T-helper 17 cell (primary cell): ENCODE data around the gene CDH1. TPM values are rescaled to one million over a fixed set of nuclear protein-coding genes. Genes with fewer than 3 reads are reported as not detected.
"Not testable (repeated sequence)": the region's sequence is repeated elsewhere in the genome, so short reads cannot be mapped to it uniquely, and the experiment has no call there.

Experiments
- ATAC-seq: fragments of 150-1000 bp; cut with Tn5 transposase; 2 replicates; pipeline ENCODE4 v1.10.0; 2021; ENCODE audit warnings: mild to moderate bottlenecking, moderate library complexity
- DNase-seq, 3 donors: peaks; one replicate each; pipeline versions ENCODE4 v3.0.0 to v3.0.0-alpha.2; 2020 to 2021
- H3K9me3 ChIP-seq: one replicate; pipeline ENCODE4 v1.7.0; 2013; ENCODE audit warnings: low read length, mild to moderate bottlenecking; ENCODE audit not compliant: control insufficient read depth, poor library complexity, severe bottlenecking
- H3K27ac Mint-ChIP-seq: one replicate; pipeline ENCODE4 v1.8.0; 2022; ENCODE audit warnings: mild to moderate bottlenecking, moderate library complexity, mixed read lengths
- H3K27me3 Mint-ChIP-seq: one replicate; pipeline ENCODE4 v1.8.0; 2022; ENCODE audit warnings: mixed read lengths
- H3K36me3 Mint-ChIP-seq: one replicate; pipeline ENCODE4 v1.8.0; 2022; ENCODE audit warnings: low read depth, mixed read lengths
- H3K4me1 Mint-ChIP-seq: one replicate; pipeline ENCODE4 v1.8.0; 2022; ENCODE audit warnings: mild to moderate bottlenecking, mixed read lengths
- H3K4me3 Mint-ChIP-seq: one replicate; pipeline ENCODE4 v1.8.0; 2022; ENCODE audit warnings: mild to moderate bottlenecking, moderate library complexity, mixed read lengths
- total RNA-seq, 4 donors: library from RNA in 2 of 4; stranded (reverse) in 2 of 4; gene quantifications; one replicate each; pipeline ENCODE4 v1.2.3 and lab custom pipeline; 2022 to 2026

Gene CDH1
- total RNA-seq, 2 donors from 2014 or later, result 0.44 to 0.47 TPM

DNA sequence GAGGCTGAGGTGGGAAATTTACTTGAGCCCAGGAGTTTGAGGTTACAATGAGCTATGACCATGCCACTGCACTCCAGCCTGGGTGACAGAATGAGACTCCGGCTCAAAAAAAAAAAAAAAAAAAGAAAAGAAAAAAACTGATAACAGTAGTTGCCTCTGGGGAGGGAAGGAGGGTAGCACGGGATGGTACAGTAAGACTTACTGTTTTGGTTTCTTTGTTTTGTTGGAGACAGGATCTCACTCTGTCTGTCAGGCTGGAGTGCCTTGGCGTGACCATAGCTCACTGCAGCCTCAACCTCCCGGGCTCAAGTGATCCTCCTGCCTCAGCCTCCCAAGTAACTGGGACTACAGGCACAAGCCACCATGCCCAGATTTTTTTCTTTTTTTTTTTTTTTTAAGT, 20.6 kb upstream of the CDH1 start:
- ATAC-seq, H3K27ac Mint-ChIP-seq, DNase-seq, H3K4me3 Mint-ChIP-seq, H3K4me1 Mint-ChIP-seq, H3K36me3 Mint-ChIP-seq, H3K9me3 ChIP-seq: not testable (repeated sequence)
- H3K27me3 Mint-ChIP-seq, result peaks cover 14% of the 10 kb centered on the region

DNA sequence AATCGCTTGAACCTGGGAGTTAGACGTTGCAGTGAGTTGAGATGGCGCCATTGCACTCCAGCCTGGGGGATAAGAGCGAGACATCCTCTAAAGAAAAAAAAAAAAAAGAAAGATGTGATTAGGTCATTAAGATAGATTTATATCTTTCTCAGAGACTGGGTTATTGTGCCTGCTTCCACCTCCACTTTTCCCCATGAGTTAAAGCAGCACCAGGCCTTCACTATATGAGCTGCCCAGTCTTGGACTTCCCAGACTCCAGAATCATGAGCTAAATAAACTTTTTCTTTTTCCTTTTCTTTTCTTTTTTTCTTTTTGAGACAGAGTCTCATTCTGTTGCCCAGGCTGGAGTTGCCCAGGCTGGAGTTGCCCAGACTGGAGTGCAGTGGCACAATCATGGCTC, 19.4 kb upstream of the CDH1 start:
- Mint-ChIP-seq H3K4me1 (no peaks in the 10 kb centered on the region), H3K27me3 (peaks cover 12% of the 10 kb centered on the region), H3K36me3 (no peaks in the 10 kb centered on the region), H3K4me3 (no peak overlapping the region), H3K27ac (no peak overlapping the region)
- DNase-seq (no peak), ATAC-seq (no peak)
- no peaks in the 10 kb centered on the region for H3K9me3 ChIP-seq

DNA sequence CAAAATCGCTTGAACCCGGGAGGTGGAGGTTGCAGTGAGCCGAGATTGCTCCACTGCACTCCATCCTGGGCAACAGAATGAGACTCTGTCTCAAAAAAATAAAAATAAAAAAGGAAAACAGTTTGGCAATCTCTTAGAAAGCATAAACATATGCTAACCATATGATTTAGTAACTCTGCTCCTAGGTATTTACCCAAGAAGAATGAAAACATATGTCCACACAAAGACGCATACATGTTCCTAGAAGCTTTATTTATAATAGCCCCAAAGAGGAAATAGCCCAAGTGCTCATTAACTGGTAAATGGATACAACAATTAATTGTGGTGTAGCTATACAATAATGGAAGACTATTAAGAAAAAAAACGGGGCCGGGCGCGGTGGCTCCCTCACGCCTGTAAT, 18.5 kb upstream of the CDH1 start:
- peaks cover 3% of the 10 kb centered on the region for H3K27me3 Mint-ChIP-seq
- ATAC-seq (no peak), DNase-seq (no peak)
- no peaks in the 10 kb centered on the region for H3K36me3 Mint-ChIP-seq
- no peaks in the 10 kb centered on the region for H3K4me1 Mint-ChIP-seq
- no peak overlapping the region for H3K27ac Mint-ChIP-seq
- no peak overlapping the region for H3K4me3 Mint-ChIP-seq
- no peaks in the 10 kb centered on the region for H3K9me3 ChIP-seq

DNA sequence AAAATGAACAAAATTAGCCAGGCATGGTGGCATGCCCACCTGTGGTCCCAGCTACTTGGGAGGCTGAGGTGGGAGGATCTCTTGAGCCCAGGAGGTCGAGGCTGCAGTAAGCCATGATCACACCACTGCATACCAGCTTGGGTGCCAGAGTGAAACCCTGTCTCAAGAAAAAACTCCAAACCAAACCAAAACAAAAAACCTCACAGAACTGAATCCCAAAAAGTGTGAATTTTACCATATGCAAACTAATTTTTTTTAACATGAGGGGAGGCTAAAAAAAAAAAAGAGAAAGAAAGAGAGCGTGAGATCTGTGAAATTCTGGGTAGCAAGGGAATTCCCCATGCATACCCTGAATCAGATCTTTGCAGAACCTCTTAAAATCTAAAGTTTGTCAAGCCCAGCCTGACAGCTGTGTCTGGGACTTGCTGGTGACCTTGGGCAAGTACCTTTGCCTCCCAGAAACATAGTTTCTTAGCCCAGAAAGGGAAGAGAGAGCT, 17.1 kb upstream of the CDH1 start:
- Mint-ChIP-seq H3K27ac (no peak overlapping the region), H3K36me3 (no peaks in the 10 kb centered on the region), H3K27me3 (no peaks in the 10 kb centered on the region), H3K4me1 (no peaks in the 10 kb centered on the region), H3K4me3 (no peak overlapping the region)
- H3K9me3 ChIP-seq, result no peaks in the 10 kb centered on the region
- ATAC-seq, result no peak
- DNase-seq, result no peak

DNA sequence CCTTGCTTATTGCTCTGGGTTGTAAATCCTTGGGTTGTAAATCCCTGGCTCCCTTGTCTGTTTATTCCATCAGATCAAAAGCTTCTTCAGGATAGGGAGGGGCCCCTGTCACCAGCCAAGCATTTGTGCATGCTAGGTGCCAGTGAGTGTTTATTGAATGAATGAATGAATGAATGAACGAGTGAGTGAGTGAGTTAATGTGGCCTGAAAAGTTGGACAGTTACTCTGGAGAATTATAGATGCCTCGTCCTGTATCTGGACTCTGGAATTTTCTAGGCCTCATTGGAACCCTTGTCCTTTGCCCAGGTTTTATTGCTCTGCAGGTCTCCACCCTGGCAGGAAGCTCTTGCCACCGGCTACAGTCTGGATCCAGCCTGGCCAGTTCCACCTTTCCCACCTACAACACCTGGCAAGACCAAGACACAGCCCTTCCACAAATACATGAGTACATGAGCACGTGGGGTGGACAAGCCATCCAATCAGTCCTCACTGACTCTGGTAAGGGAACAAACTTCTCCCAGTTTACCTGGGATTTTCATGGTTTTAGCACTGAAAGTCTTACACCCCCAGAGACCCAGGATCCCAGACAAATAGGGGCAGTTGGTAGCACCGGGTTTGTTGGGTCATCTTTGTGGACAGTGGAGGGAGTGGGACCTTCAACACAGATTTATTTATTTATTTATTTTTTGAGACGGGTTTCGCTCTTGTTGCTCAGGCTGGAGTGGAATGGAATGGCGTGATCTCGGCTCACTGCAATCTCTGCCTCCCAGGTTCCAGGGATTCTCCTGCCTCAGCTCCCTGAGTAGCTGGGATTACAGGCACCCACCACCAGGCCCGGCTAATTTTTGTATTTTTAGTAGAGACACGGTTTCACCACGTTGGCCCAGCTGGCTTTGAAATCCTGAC, 14.7 kb upstream of the CDH1 start:
- no peak for DNase-seq
- peaks cover 2% of the 10 kb centered on the region for H3K4me1 Mint-ChIP-seq
- H3K4me3 Mint-ChIP-seq, result no peak overlapping the region
- ATAC-seq, result no peak
- no peaks in the 10 kb centered on the region for H3K9me3 ChIP-seq
- peaks cover 9% of the 10 kb centered on the region for H3K27me3 Mint-ChIP-seq
- H3K36me3 Mint-ChIP-seq, result no peaks in the 10 kb centered on the region
- no peak overlapping the region for H3K27ac Mint-ChIP-seq

DNA sequence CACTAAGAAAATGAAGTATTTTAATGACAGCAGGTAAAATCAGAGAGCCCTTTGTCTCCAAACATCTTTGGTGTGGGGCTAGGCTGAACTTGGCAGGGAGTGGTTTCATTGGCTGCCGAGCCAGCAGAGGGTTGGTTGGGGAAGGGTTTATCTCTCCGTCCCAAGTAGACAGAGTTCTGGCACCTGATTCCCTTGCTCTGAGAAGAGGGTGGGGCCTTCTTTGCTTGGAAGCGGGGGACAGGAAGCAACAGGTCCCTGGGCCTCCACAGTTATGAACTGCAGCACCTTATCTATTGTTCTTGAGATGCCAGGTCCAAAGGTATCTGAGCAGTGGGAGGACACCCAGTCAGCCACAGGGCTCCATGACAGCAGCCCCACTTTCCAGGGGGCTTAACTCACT, 12.3 kb upstream of the CDH1 start:
- Mint-ChIP-seq H3K4me1 (peaks cover 2% of the 10 kb centered on the region), H3K27ac (no peak overlapping the region), H3K4me3 (no peak overlapping the region), H3K36me3 (no peaks in the 10 kb centered on the region), H3K27me3 (peaks cover 12% of the 10 kb centered on the region)
- H3K9me3 ChIP-seq, result no peaks in the 10 kb centered on the region
- DNase-seq (no peak), ATAC-seq (no peak)

DNA sequence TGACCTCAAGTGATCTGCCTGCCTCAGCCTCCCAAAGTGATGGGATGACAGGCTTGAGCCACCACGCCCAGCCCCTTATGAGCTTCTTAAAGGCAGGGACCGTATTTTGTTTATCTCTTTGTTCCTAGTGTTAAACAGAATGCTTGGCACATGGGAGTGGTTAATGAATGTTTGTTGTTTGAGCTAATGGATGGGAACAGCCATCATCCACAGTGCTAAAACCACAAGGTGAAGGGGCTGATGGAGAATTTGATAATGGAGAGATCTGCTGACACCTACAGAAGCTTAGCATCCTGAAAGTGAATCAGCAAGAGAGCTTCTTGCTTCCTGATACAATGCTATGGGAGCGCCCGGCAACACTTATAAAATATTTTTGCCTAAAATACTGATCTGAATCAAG, 8.6 kb upstream of the CDH1 start:
- H3K36me3 Mint-ChIP-seq, result no peaks in the 10 kb centered on the region
- DNase-seq (no peak), ATAC-seq (no peak)
- H3K9me3 ChIP-seq, result no peaks in the 10 kb centered on the region
- peaks cover 2% of the 10 kb centered on the region for H3K4me1 Mint-ChIP-seq
- peaks cover 12% of the 10 kb centered on the region for H3K27me3 Mint-ChIP-seq
- H3K27ac Mint-ChIP-seq, result no peak overlapping the region
- no peak overlapping the region for H3K4me3 Mint-ChIP-seq

DNA sequence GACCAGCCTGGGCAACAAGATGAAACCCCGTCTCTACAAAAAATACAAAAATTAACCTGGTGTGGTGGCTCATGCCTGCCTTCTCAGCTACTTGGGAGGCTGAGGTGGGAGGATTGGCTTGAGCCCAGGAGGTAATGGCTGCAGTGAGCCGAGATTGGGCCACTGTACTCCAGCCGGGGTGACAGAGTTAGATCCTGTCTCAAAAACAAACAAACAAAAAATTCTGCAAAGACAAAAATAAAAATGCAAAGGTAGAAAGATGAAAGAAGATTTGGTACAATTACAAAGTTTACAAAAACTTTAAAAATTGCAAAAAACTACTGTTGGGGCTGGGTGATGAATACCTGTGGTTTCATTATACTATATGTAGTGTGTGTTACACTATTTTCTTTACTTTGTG, 5.5 kb upstream of the CDH1 start:
- H3K9me3 ChIP-seq, result no peaks in the 10 kb centered on the region
- H3K27ac Mint-ChIP-seq, result no peak overlapping the region
- ATAC-seq, result no peak
- no peaks in the 10 kb centered on the region for H3K4me1 Mint-ChIP-seq
- H3K36me3 Mint-ChIP-seq, result peaks cover 2% of the 10 kb centered on the region
- peaks cover 29% of the 10 kb centered on the region for H3K27me3 Mint-ChIP-seq
- no peak for DNase-seq
- no peak overlapping the region for H3K4me3 Mint-ChIP-seq

DNA sequence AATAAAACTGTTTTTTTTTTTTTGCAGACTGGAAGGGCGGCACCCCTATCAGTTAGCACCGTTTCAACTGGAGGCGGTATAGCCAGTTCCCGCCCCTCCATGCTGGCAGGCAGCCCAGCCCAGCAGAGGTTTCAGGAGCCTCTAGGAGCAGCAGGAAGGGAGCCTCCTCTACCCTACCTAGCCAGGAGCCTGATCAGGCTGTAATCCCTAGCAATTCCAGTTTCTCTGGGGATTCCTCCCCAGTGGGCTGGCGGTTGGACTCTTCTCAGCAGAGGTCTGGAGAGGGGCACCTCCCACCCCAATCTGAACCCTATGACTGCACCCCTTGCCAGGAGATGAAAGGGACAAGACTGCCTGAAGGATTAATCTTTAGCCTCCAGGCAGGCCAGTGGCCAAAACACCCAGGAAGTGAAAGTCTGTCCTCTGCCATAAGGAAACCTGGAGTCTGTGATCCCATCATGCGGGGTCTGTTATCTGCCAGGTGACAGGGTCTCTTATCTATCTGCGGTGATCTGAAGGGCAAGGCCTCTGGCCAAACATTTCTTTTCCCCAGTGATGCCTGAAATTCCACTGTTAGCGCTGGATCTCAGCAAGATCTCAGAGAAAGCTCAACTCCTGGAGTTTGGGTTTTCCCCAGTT, 4.9 kb upstream of the CDH1 start:
- no peaks in the 10 kb centered on the region for H3K9me3 ChIP-seq
- Mint-ChIP-seq H3K4me3 (no peak overlapping the region), H3K27me3 (peaks cover 28% of the 10 kb centered on the region), H3K4me1 (no peaks in the 10 kb centered on the region), H3K36me3 (peaks cover 2% of the 10 kb centered on the region), H3K27ac (no peak overlapping the region)
- DNase-seq (no peak), ATAC-seq (no peak)

DNA sequence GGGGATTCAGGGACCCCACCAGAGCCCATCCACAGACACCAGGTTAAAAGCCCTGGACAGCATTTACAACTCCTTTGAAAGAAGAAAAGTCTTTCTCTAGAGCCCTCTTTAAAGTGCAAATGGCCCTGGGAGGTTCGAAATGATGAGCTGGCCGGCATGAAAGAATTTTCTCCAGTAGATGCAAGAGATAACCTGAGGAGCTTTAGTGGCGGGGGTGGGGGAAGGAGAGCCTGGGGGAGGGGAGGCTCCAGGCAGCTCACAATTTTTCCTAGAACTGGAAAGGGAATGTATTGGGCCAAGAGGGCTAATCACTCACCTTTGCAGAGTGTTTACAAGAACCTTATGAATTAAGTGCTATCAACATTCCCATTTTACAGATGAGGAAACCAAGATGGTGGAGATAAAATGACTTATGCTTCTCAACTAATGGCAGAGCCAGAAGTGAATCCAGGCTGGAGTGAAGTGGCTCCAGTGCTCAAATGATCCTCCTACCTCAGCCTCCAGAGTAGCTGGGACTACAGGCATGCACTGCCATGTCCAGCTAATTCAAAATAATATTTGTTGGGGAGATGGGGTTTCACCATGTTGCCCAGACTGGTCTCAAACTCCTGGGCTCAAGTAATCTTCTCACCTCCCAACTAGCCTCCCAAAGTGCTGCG, 4.2 kb upstream of the CDH1 start:
- peaks cover 27% of the 10 kb centered on the region for H3K27me3 Mint-ChIP-seq
- H3K4me3 Mint-ChIP-seq, result no peak overlapping the region
- H3K36me3 Mint-ChIP-seq, result peaks cover 5% of the 10 kb centered on the region
- no peak overlapping the region for H3K27ac Mint-ChIP-seq
- ATAC-seq (no peak), DNase-seq (no peak)
- no peaks in the 10 kb centered on the region for H3K9me3 ChIP-seq
- H3K4me1 Mint-ChIP-seq, result peaks cover 3% of the 10 kb centered on the region

DNA sequence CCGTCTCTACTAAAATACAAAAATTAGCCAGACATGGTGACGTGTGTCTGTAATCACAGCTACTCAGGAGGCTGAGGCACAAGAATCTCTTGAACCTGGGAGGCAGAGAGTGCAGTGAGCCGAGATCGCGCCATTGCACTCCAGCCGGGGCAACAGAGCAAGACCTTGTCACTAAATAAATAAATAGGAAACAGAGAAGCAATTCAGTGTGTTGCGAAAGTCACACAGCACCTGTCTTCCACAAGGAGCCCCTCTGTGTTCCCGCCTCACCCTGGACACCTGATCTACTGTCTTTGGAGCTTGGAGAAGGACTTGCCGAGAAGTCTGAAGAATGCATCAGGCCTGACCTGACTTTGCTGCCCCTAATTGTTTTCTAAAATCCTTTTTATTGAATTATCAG, 3.5 kb upstream of the CDH1 start:
- no peak for DNase-seq
- Mint-ChIP-seq H3K27me3 (peaks cover 34% of the 10 kb centered on the region), H3K4me3 (no peak overlapping the region), H3K36me3 (peaks cover 5% of the 10 kb centered on the region), H3K4me1 (peaks cover 3% of the 10 kb centered on the region), H3K27ac (no peak overlapping the region)
- no peak for ATAC-seq
- no peaks in the 10 kb centered on the region for H3K9me3 ChIP-seq

DNA sequence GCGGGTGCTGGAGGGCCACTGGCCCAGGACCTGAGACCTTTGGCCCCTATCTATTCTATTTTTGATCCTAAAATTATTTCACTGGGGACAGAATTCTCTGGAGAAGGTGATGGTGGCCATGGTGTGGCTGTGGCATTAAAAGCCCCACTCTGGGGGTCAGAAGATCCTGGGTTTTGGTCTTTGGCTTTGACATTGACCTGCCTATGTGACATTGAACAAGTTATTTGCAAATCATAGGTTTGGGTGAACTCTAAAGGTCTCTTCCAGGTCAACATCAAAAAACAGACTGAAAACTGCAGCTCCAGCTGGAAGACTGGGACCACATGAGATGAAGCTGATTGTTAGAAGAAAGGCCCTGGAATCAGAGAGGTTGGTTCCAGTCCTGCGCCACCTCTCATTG, 2.3 kb upstream of the CDH1 start:
- no peak for ATAC-seq
- Mint-ChIP-seq H3K27me3 (peaks cover 35% of the 10 kb centered on the region), H3K4me3 (no peak overlapping the region), H3K27ac (no peak overlapping the region), H3K4me1 (peaks cover 3% of the 10 kb centered on the region), H3K36me3 (peaks cover 5% of the 10 kb centered on the region)
- no peak for DNase-seq
- H3K9me3 ChIP-seq, result no peaks in the 10 kb centered on the region

DNA sequence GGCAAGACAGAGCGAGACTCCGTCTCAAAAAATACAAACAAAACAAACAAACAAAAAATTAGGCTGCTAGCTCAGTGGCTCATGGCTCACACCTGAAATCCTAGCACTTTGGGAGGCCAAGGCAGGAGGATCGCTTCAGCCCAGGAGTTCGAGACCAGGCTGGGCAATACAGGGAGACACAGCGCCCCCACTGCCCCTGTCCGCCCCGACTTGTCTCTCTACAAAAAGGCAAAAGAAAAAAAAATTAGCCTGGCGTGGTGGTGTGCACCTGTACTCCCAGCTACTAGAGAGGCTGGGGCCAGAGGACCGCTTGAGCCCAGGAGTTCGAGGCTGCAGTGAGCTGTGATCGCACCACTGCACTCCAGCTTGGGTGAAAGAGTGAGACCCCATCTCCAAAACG, 531 bp upstream of the CDH1 start:
- H3K4me3 Mint-ChIP-seq, result peak overlapping the region; percentile 45
- no peaks in the 10 kb centered on the region for H3K9me3 ChIP-seq
- DNase-seq (no peak), ATAC-seq (no peak)
- peaks cover 5% of the 10 kb centered on the region for H3K4me1 Mint-ChIP-seq
- H3K27ac Mint-ChIP-seq, result no peak overlapping the region
- H3K36me3 Mint-ChIP-seq, result peaks cover 5% of the 10 kb centered on the region
- H3K27me3 Mint-ChIP-seq, result peaks cover 52% of the 10 kb centered on the region
